CD4-positive, alpha-beta memory T cell (primary cell): Measurements from ENCODE around the gene RPL27A. TPM values are rescaled to one million over a fixed set of nuclear protein-coding genes. Genes with fewer than 3 reads are reported as not detected.

Experiments
- CTCF ChIA-PET: fragments of 350-600 bp; sonication (Branson Sonifier 250); formaldehyde crosslinking; loops from one replicate; lab custom pipeline; 2021; ENCODE audit warnings: inconsistent platforms; ENCODE audit not compliant: partially characterized antibody; lab: Charles Lee
- POLR2A ChIA-PET: fragments of 350-600 bp; sonication (Branson Sonifier 250); formaldehyde crosslinking; loops from one replicate; lab custom pipeline; 2021; ENCODE audit not compliant: partially characterized antibody; lab: Charles Lee
- DNase-seq, 5 donors: peaks; one replicate each; pipeline versions ENCODE4 v3.0.0 to v3.0.0-alpha.2; 2020 to 2022; ENCODE audit warnings: mixed read lengths in 1 of 5
- H3K27ac ChIP-seq: one replicate; pipeline ENCODE4 v1.7.0; 2013; ENCODE audit warnings: low read depth, low read length
- H3K27me3 ChIP-seq: 2 replicates; pipeline ENCODE4 v1.7.0; 2013; ENCODE audit warnings: mild to moderate bottlenecking, low read length, moderate library complexity; ENCODE audit not compliant: insufficient read depth
- H3K36me3 ChIP-seq: 2 replicates; pipeline ENCODE4 v1.7.0; 2013; ENCODE audit warnings: mild to moderate bottlenecking, low read length, moderate library complexity; ENCODE audit not compliant: insufficient read depth
- H3K4me1 ChIP-seq: 2 replicates; pipeline ENCODE4 v1.7.0; 2013; ENCODE audit warnings: mild to moderate bottlenecking, low read length, moderate library complexity; ENCODE audit not compliant: insufficient read depth
- H3K4me3 ChIP-seq, 2 donors: one replicate each; pipeline ENCODE4 v1.7.0; 2013; ENCODE audit warnings: low read length in 2 of 2, mild to moderate bottlenecking in 1 of 2
- H3K9me3 ChIP-seq, 2 donors: one replicate each; pipeline ENCODE4 v1.7.0; 2013; ENCODE audit warnings: low read length in 2 of 2, control low read depth in 1 of 2; ENCODE audit not compliant: control insufficient read depth in 1 of 2
- H3K27ac Mint-ChIP-seq, 7 donors: one replicate each; pipeline ENCODE4 v1.8.0; 2020 to 2021; ENCODE audit warnings: mixed read lengths in 7 of 7, mild to moderate bottlenecking in 6 of 7, inconsistent platforms in 3 of 7, moderate library complexity in 3 of 7
- H3K27me3 Mint-ChIP-seq, 2 donors: one replicate each; pipeline ENCODE4 v1.8.0; 2020 to 2021; ENCODE audit warnings: mixed read lengths in 2 of 2
- H3K36me3 Mint-ChIP-seq, 2 donors: one replicate each; pipeline ENCODE4 v1.8.0; 2020 to 2021; ENCODE audit warnings: mixed read lengths in 2 of 2, inconsistent platforms in 1 of 2, mild to moderate bottlenecking in 1 of 2
- H3K4me1 Mint-ChIP-seq, 4 donors: one replicate each; pipeline ENCODE4 v1.8.0; 2020 to 2021; ENCODE audit warnings: mixed read lengths in 4 of 4, mild to moderate bottlenecking in 1 of 4
- H3K4me3 Mint-ChIP-seq, 8 donors: one replicate each; pipeline ENCODE4 v1.8.0; 2020 to 2021; ENCODE audit warnings: mixed read lengths in 8 of 8, mild to moderate bottlenecking in 7 of 8, moderate library complexity in 6 of 8, inconsistent platforms in 3 of 8
- H3K9me3 Mint-ChIP-seq, 8 donors: one replicate each; pipeline ENCODE4 v1.8.0; 2020 to 2021; ENCODE audit warnings: mixed read lengths in 8 of 8, mild to moderate bottlenecking in 5 of 8, inconsistent platforms in 3 of 8, moderate library complexity in 1 of 8
- intact Hi-C: fragments of 100-400 bp; cut with micrococcal nuclease; formaldehyde crosslinking; loops from one replicate; pipeline ENCODE4 v1.15.1; 2023
- polyA plus RNA-seq, 2 donors: library from polyadenylated mRNA; unstranded; fragments of 300-500 nt; fragmentation: Illumina TruSeq; gene quantifications; one replicate each; pipeline ENCODE4 v1.2.3, GENCODE V29; 2021
- total RNA-seq, 2 experiments: library from RNA; stranded (reverse); gene quantifications; one replicate each; pipeline ENCODE4 v1.2.3, GENCODE V29; 2021

Gene RPL27A
- total and polyA plus RNA-seq, 4 experiments from 2014 or later: 1,456 to 3,736 (median 2,555) TPM

GRCh38 chr11:8728563-8728962, 46.0 kb downstream of the RPL27A start:
- H3K27ac Mint-ChIP-seq: no peak overlapping the region
- H3K4me3 Mint-ChIP-seq: no peak overlapping the region
- no peak for DNase-seq
- H3K27me3 ChIP-seq: peaks cover 4% of the 10 kb centered on the region
- no peaks in the 10 kb centered on the region for H3K36me3 ChIP-seq
- CTCF ChIA-PET: no interaction called here
- POLR2A ChIA-PET: no interaction called here
- H3K4me1 Mint-ChIP-seq: no peaks in the 10 kb centered on the region
- H3K9me3 Mint-ChIP-seq: no peaks in the 10 kb centered on the region
- intact Hi-C loops: no loop called here
- H3K4me1 ChIP-seq: no peaks in the 10 kb centered on the region
- H3K9me3 ChIP-seq: no peaks in the 10 kb centered on the region
- no peaks in the 10 kb centered on the region for H3K36me3 Mint-ChIP-seq
- no peak overlapping the region for H3K4me3 ChIP-seq
- no peak overlapping the region for H3K27ac ChIP-seq
- peaks cover 0 to 4% of the 10 kb centered on the region in 2 donors for H3K27me3 Mint-ChIP-seq

- no peak overlapping the region for H3K27ac Mint-ChIP-seq
- ChIA-PET POLR2A (no interaction called here), CTCF (no interaction called here)
- Histone ChIP-seq H3K27me3 (peaks cover 4% of the 10 kb centered on the region), H3K4me1 (no peaks in the 10 kb centered on the region), H3K4me3 (no peak overlapping the region), H3K9me3 (no peaks in the 10 kb centered on the region), H3K36me3 (no peaks in the 10 kb centered on the region), H3K27ac (no peak overlapping the region)
- no peaks in the 10 kb centered on the region for H3K9me3 Mint-ChIP-seq
- intact Hi-C loops: no loop called here
- no peaks in the 10 kb centered on the region for H3K36me3 Mint-ChIP-seq
- H3K27me3 Mint-ChIP-seq: peaks cover 0 to 4% of the 10 kb centered on the region in 2 donors
- H3K4me3 Mint-ChIP-seq: no peak overlapping the region
- no peak for DNase-seq
- no peaks in the 10 kb centered on the region for H3K4me1 Mint-ChIP-seq
Observed at GRCh38 chr11:8729067-8729466, 46.5 kb downstream of the RPL27A start.

GRCh38 chr11:8729837-8730696, 47.5 kb downstream of the RPL27A start:
- Mint-ChIP-seq H3K4me1 (no peaks in the 10 kb centered on the region), H3K36me3 (no peaks in the 10 kb centered on the region), H3K9me3 (no peaks in the 10 kb centered on the region), H3K27me3 (peaks cover 0 to 4% of the 10 kb centered on the region in 2 donors), H3K27ac (no peak overlapping the region), H3K4me3 (no peak overlapping the region)
- Histone ChIP-seq H3K36me3 (no peaks in the 10 kb centered on the region), H3K27me3 (peaks cover 4% of the 10 kb centered on the region), H3K9me3 (no peaks in the 10 kb centered on the region), H3K4me3 (no peak overlapping the region), H3K4me1 (no peaks in the 10 kb centered on the region), H3K27ac (no peak overlapping the region)
- POLR2A ChIA-PET: no interaction called here
- intact Hi-C loops: no loop called here
- CTCF ChIA-PET: no interaction called here
- DNase-seq: no peak

GRCh38 chr11:8730697-8731020, 48.1 kb downstream of the RPL27A start:
- H3K4me3 Mint-ChIP-seq: no peak overlapping the region
- H3K27me3 ChIP-seq: peaks cover 4% of the 10 kb centered on the region
- no peak for DNase-seq
- intact Hi-C loops: no loop called here
- H3K27me3 Mint-ChIP-seq: peaks cover 0 to 4% of the 10 kb centered on the region in 2 donors
- H3K4me1 Mint-ChIP-seq: no peaks in the 10 kb centered on the region
- ChIA-PET POLR2A (no interaction called here), CTCF (no interaction called here)
- no peak overlapping the region for H3K4me3 ChIP-seq
- H3K4me1 ChIP-seq: no peaks in the 10 kb centered on the region
- H3K27ac ChIP-seq: no peak overlapping the region
- no peak overlapping the region for H3K27ac Mint-ChIP-seq
- no peaks in the 10 kb centered on the region for H3K9me3 Mint-ChIP-seq
- no peaks in the 10 kb centered on the region for H3K36me3 ChIP-seq
- H3K36me3 Mint-ChIP-seq: no peaks in the 10 kb centered on the region
- no peaks in the 10 kb centered on the region for H3K9me3 ChIP-seq

GRCh38 chr11:8731647-8732323, 49.2 kb downstream of the RPL27A start:
- no peak overlapping the region for H3K27ac Mint-ChIP-seq
- intact Hi-C loops: no loop called here
- no peaks in the 10 kb centered on the region for H3K36me3 Mint-ChIP-seq
- Histone ChIP-seq H3K36me3 (no peaks in the 10 kb centered on the region), H3K4me1 (no peaks in the 10 kb centered on the region), H3K9me3 (no peaks in the 10 kb centered on the region), H3K27me3 (peaks cover 4% of the 10 kb centered on the region), H3K4me3 (no peak overlapping the region), H3K27ac (no peak overlapping the region)
- H3K4me1 Mint-ChIP-seq: no peaks in the 10 kb centered on the region
- H3K27me3 Mint-ChIP-seq: peaks cover 0 to 4% of the 10 kb centered on the region in 2 donors
- no peak overlapping the region for H3K4me3 Mint-ChIP-seq
- H3K9me3 Mint-ChIP-seq: no peaks in the 10 kb centered on the region
- no peak for DNase-seq
- ChIA-PET POLR2A (no interaction called here), CTCF (no interaction called here)

- Mint-ChIP-seq H3K36me3 (no peaks in the 10 kb centered on the region), H3K4me3 (no peak overlapping the region)
Observed at GRCh38 chr11:8732324-8732670, 49.7 kb downstream of the RPL27A start.

GRCh38 chr11:8732748-8733241, 50.2 kb downstream of the RPL27A start:
- Histone ChIP-seq H3K36me3 (no peaks in the 10 kb centered on the region), H3K27ac (no peak overlapping the region), H3K4me3 (no peak overlapping the region), H3K4me1 (no peaks in the 10 kb centered on the region), H3K27me3 (no peaks in the 10 kb centered on the region), H3K9me3 (no peaks in the 10 kb centered on the region)
- ChIA-PET CTCF (no interaction called here), POLR2A (no interaction called here)
- H3K27me3 Mint-ChIP-seq: no peaks in the 10 kb centered on the region
- H3K27ac Mint-ChIP-seq: no peak overlapping the region
- no peaks in the 10 kb centered on the region for H3K4me1 Mint-ChIP-seq
- no peaks in the 10 kb centered on the region for H3K36me3 Mint-ChIP-seq
- H3K9me3 Mint-ChIP-seq: no peaks in the 10 kb centered on the region
- H3K4me3 Mint-ChIP-seq: no peak overlapping the region
- no peak for DNase-seq
- intact Hi-C loops: no loop called here

More at GRCh38 chr11:8732324-8732670, 49.7 kb downstream of the RPL27A start:
- Histone ChIP-seq H3K9me3 (no peaks in the 10 kb centered on the region), H3K4me1 (no peaks in the 10 kb centered on the region), H3K27me3 (peaks cover 4% of the 10 kb centered on the region), H3K4me3 (no peak overlapping the region), H3K27ac (no peak overlapping the region), H3K36me3 (no peaks in the 10 kb centered on the region)
- intact Hi-C loops: no loop called here
- Mint-ChIP-seq H3K27ac (no peak overlapping the region), H3K4me1 (no peaks in the 10 kb centered on the region), H3K27me3 (peaks cover 0 to under 1% of the 10 kb centered on the region in 2 donors), H3K9me3 (no peaks in the 10 kb centered on the region)
- DNase-seq: no peak
- POLR2A ChIA-PET: no interaction called here
- CTCF ChIA-PET: no interaction called here
